OCI-LY3 (cell line): Measurements from ENCODE around the gene SVEP1.

Source experiments
- CTCF ChIP-seq: fragments of 200-600, 300-600 bp; sonication (generic); IDR thresholded peaks from 2 replicates; pipeline ENCODE4 v1.5.1; 2014; ENCODE audit warnings: antibody characterized with exemption, low read length, low read depth
- EZH2phosphoT487 ChIP-seq: fragments of 200-600 bp; shearing (Covaris generic); IDR thresholded peaks from 2 replicates; pipeline ENCODE4 v1.6.1; 2018; ENCODE audit warnings: antibody characterized with exemption, mixed run types, low read depth

- TF ChIP-seq CTCF (no peak), EZH2phosphoT487 (no peak)
Measured at GRCh38 chr9:110590816-110591215, 11.3 kb upstream of the SVEP1 start.
